Pancreas (tissue), 10 donors: Measurements from ENCODE around the gene PLPP1. TPM values are rescaled to one million over a fixed set of nuclear protein-coding genes. Genes with fewer than 3 reads are reported as not detected.

Experiments used
- ATAC-seq, 4 donors: fragments of 200-7000 bp; cut with Tn5 transposase; one replicate each; pipeline versions ENCODE4 v1.8.0 to v1.9.1; 2020; ENCODE audit warnings: mild to moderate bottlenecking in 4 of 4, moderate library complexity in 4 of 4
- DNase-seq, 6 donors: peaks; one replicate each; pipeline ENCODE4 v3.0.0-alpha.2; 2020
- FAIRE-seq: peaks from 2 replicates; lab custom pipeline; 2012; peaks lifted over from hg19 to GRCh38; lab: Jason Lieb, UNC
- H3K27ac ChIP-seq, 4 donors: fragments of 200-600 bp; sonication (generic); 1 replicate in 3 of 4; 2 replicates in 1 of 4; pipeline versions ENCODE4 v1.5.0 to v1.8.0; 2020
- H3K27me3 ChIP-seq, 4 donors: fragments of 200-600 bp; one replicate each; pipeline ENCODE4 v1.8.0; 2021
- H3K36me3 ChIP-seq, 3 donors: fragments of 200-600 bp; sonication (generic) in 1 of 3; one replicate each; pipeline versions ENCODE4 v1.5.0 to v1.8.0; 2020 to 2021
- H3K4me1 ChIP-seq, 3 donors: fragments of 200-600 bp; one replicate each; pipeline ENCODE4 v1.8.0; 2021
- H3K4me3 ChIP-seq, 4 donors: fragments of 200-600 bp; sonication (generic) in 2 of 4; one replicate each; pipeline versions ENCODE4 v1.5.0 to v1.8.0; 2020 to 2021
- H3K9me3 ChIP-seq, 4 donors: fragments of 200-600 bp; one replicate each; pipeline ENCODE4 v1.8.0; 2021
- WGBS, 2 donors: extraction: QIAGEN DNeasy Blood & Tissue Kit; methylation state at CpG; one replicate each; pipeline ENCODE4 v1.1.7; 2013; 5-methylcytosine and 5-hydroxymethylcytosine counted together
- intact Hi-C, 3 donors: fragments of 100-400 bp; cut with DNase I; formaldehyde crosslinking; loops; one replicate each; pipeline versions ENCODE4 v1.11.1 to v1.14.2; 2022
- polyA plus RNA-seq, 2 donors: library from polyadenylated mRNA; stranded (reverse); fragments of 200-250 nt; gene quantifications; one replicate each; pipeline ENCODE4 v1.2.3, GENCODE V29; 2013
- total RNA-seq, 6 donors: library from RNA; stranded (reverse); fragmentation: NEBNext Ultra II Directional in 4 of 6; extraction: Animal tissue kit (Norgen Biotek cat#: 25700) in 4 of 6; gene quantifications; one replicate each; pipeline versions ENCODE4 v1.2.1 to v1.2.4, GENCODE V29; 2021 to 2023
- TF ChIP-seq, protein P1 (sequence below), 4 donors: fragments of 200-600 bp; sonication (generic) in 3 of 4; IDR thresholded peaks; one replicate each; pipeline versions ENCODE4 v1.5.0 to v1.8.0; 2021; ENCODE audit warnings: antibody characterized with exemption in 4 of 4
- donor health status: healthy with polysubstance abuse.
- donor health status: DM: no; HTN: no; CAD: no; lungs with moderate emphysema.
- donor health status: DM: no; HTN: no; CAD: no.
- donor health status: control.
- donor health status: control.
- donor health status: Bipolar disorder and iron deficiency.
- donor health status: DM: yes; HTN: yes; CAD: no.
- donor health status: DM: no; HTN: no; CAD: no.
- donor health status: DM: no; HTN: no; CAD: no.
- donor health status: DM: yes; HTN: yes; CAD: no.

PLPP1 gene
- total and polyA plus RNA-seq, 8 donors: 11.5 to 34.9 (median 20.6) TPM

DNA sequence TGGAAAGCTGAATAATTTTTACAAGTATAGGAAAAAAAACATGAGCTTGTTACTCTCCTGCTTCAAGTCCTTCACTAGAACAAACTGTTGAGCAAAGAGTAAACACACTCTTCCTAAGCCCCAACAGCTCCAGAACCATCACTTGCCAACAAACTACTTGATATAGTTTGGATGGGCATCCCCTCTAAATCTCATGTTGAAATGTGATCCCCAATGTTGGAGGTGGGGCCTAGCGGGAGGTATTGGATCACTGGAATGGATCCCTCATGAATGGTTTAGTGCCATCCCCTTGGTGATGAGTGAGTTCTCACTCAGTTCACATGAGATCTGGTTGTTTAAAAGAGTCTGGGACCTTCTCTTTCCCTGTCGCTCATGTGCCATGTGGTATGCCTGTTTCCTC, 82.8 kb downstream of the PLPP1 start:
- TF ChIP-seq, protein P1, sequence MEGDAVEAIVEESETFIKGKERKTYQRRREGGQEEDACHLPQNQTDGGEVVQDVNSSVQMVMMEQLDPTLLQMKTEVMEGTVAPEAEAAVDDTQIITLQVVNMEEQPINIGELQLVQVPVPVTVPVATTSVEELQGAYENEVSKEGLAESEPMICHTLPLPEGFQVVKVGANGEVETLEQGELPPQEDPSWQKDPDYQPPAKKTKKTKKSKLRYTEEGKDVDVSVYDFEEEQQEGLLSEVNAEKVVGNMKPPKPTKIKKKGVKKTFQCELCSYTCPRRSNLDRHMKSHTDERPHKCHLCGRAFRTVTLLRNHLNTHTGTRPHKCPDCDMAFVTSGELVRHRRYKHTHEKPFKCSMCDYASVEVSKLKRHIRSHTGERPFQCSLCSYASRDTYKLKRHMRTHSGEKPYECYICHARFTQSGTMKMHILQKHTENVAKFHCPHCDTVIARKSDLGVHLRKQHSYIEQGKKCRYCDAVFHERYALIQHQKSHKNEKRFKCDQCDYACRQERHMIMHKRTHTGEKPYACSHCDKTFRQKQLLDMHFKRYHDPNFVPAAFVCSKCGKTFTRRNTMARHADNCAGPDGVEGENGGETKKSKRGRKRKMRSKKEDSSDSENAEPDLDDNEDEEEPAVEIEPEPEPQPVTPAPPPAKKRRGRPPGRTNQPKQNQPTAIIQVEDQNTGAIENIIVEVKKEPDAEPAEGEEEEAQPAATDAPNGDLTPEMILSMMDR (IDR thresholded peaks at IDR 0.05): no peak
- Histone ChIP-seq H3K9me3 (no peaks in the 10 kb centered on the region), H3K27ac (no peak overlapping the region), H3K36me3 (no peaks in the 10 kb centered on the region), H3K27me3 (no peaks in the 10 kb centered on the region), H3K4me3 (no peak overlapping the region), H3K4me1 (peaks cover 0 to 9% (median 0%) of the 10 kb centered on the region in 3 donors)
- ATAC-seq (no peak), FAIRE-seq (no peak), DNase-seq (no peak)
- intact Hi-C loops: no loop called here
- WGBS, 2 donors: 96 to 97% methylated on average over 2 of the region's 2 CpGs

DNA sequence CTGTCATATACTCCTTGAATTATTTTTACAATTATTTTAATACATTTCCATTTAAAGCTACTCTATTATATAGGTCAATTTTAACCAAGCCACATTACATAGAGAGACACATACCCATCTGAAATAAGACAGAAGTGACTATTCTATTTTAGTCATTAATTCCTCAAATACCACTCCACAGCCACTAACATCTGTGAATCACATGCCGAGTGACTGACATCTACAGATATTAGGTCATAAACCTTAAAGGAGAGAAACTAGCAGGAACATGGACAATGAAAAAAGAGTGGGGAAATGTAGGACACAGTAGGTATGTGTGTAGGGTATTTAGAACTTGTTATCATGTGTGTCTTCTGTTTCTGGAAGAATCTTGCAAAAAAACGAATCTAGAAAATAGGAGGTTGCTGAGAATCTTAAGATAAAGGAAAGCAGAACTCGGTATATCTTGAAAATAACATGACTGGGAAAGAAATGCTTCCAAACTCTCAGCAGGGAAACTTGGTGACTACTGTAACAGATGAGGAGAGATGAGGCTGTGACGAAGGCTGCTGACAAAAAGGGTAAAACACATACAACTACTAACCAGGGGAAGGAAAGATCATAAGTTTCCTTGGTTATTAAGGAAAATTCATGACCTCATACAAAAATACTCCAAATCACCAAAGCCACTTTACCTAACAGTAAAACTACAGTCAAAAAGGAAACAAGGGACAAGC, 84.6 kb downstream of the PLPP1 start:
- no peaks in the 10 kb centered on the region for H3K27me3 ChIP-seq
- H3K4me3 ChIP-seq: no peak overlapping the region
- H3K36me3 ChIP-seq: no peaks in the 10 kb centered on the region
- H3K4me1 ChIP-seq: peaks cover 0 to 3% (median 0%) of the 10 kb centered on the region in 3 donors
- FAIRE-seq (no peak), DNase-seq (no peak), ATAC-seq (no peak)
- H3K9me3 ChIP-seq: no peaks in the 10 kb centered on the region
- 76 to 89% methylated on average over 4 of the region's 4 CpGs for WGBS, 2 donors
- intact Hi-C loops: no loop called here
- TF ChIP-seq, protein P1 (IDR thresholded peaks at IDR 0.05): no peak
- H3K27ac ChIP-seq: no peak overlapping the region

DNA sequence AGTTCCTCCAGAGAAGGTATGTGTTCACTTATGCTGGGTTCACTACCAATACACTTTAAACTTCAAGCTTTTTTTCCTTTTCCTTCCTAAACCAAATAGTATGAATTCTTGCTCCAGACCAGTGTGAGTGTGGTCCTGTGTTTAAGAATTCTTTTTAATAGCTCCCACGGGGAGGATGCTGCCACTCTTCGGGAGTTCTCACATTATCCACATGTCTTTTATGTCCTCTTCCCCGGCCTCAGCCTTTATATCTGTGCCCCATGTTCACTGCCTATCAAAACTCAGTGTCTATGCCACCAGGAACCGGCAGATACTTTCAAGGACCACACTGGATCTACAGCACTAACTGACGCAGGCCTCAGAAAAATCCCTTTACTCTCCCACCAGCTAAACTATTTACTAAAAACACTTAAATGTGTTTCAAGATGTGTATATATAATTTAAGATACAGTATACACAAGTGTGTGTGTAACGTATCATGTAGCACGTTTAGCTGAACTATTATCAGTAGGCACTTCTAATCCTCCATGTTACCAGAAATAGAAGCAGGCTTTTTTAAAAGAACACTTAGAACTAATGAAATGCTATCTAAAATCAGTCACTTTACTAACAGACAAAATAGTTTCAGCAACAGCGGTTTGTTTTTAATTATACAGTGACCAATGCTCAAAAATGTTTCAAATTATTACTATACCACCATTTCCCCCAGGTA, 88.0 kb downstream of the PLPP1 start:
- ATAC-seq (no peak), DNase-seq (no peak), FAIRE-seq (no peak)
- no peak overlapping the region for H3K27ac ChIP-seq
- no peak overlapping the region for H3K4me3 ChIP-seq
- no peaks in the 10 kb centered on the region for H3K27me3 ChIP-seq
- no peaks in the 10 kb centered on the region for H3K36me3 ChIP-seq
- no peaks in the 10 kb centered on the region for H3K9me3 ChIP-seq
- no peaks in the 10 kb centered on the region for H3K4me1 ChIP-seq
- TF ChIP-seq, protein P1 (IDR thresholded peaks at IDR 0.05): no peak
- intact Hi-C loops: no loop called here
- WGBS, 2 donors: 71 to 75% methylated on average over 8 of the region's 8 CpGs

DNA sequence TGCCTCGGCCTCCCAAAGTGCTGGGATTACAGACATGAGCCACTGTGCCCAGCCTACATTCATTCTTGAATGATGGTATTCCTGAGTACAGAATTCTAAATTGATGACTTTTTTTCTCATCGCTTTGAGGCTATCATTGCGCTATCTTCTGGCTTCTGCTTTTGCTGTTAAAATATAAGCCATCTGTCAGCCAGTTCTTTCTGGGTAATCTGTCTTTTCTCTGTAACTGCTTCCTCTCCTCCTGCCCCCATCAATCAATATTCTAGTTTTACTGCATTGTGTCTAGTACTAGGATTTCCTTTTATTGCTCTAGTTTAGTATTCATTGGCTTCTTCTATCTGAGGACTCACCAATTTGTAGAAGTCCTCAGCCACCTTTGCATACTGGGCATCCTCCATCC, 89.0 kb downstream of the PLPP1 start:
- FAIRE-seq (no peak), ATAC-seq (no peak), DNase-seq (no peak)
- Histone ChIP-seq H3K36me3 (no peaks in the 10 kb centered on the region), H3K27me3 (no peaks in the 10 kb centered on the region), H3K4me1 (no peaks in the 10 kb centered on the region), H3K27ac (no peak overlapping the region), H3K4me3 (no peak overlapping the region), H3K9me3 (no peaks in the 10 kb centered on the region)
- TF ChIP-seq, protein P1 (IDR thresholded peaks at IDR 0.05): no peak
- intact Hi-C loops: no loop called here
- WGBS, 2 donors: 61 to 77% methylated on average over 3 of the region's 3 CpGs

DNA sequence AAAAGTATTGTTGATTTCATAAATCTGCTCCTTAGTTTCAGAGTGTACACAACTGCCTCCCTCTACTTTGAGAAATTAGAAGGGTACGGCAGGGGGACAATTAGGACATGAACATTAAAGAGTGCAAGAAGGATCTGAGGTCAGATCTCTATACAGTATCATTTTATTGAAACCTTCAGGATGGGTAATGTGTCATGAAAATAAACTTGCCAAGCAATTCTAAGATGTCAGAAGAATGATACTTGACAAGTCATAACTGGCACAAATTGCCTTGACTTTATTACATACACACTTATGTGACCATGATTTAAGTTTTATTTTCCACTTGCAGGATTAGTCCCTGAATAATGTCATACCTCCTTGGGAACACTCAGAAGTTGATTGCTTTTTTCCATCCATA, 92.8 kb downstream of the PLPP1 start:
- Histone ChIP-seq H3K27me3 (no peaks in the 10 kb centered on the region), H3K27ac (no peak overlapping the region), H3K36me3 (no peaks in the 10 kb centered on the region), H3K9me3 (no peaks in the 10 kb centered on the region), H3K4me3 (no peak overlapping the region), H3K4me1 (peaks cover 0 to 9% (median 5%) of the 10 kb centered on the region in 3 donors)
- intact Hi-C loops: no loop called here
- 61 to 94% methylated on average over 1 of the region's 1 CpG for WGBS, 2 donors
- no peak for FAIRE-seq
- DNase-seq: no peak
- no peak for ATAC-seq
- TF ChIP-seq, protein P1 (IDR thresholded peaks at IDR 0.05): no peak
